ENCODE measurements around the gene KRTAP5-1.
A peak's percentile ranks its signal among the peaks of the same experiment; 100 is the strongest.

The KRTAP5-1 gene

GRCh38 chr11:1558775-1559110 lies 26.3 kb downstream of the KRTAP5-1 start:
- no peak for DNase-seq

DNA sequence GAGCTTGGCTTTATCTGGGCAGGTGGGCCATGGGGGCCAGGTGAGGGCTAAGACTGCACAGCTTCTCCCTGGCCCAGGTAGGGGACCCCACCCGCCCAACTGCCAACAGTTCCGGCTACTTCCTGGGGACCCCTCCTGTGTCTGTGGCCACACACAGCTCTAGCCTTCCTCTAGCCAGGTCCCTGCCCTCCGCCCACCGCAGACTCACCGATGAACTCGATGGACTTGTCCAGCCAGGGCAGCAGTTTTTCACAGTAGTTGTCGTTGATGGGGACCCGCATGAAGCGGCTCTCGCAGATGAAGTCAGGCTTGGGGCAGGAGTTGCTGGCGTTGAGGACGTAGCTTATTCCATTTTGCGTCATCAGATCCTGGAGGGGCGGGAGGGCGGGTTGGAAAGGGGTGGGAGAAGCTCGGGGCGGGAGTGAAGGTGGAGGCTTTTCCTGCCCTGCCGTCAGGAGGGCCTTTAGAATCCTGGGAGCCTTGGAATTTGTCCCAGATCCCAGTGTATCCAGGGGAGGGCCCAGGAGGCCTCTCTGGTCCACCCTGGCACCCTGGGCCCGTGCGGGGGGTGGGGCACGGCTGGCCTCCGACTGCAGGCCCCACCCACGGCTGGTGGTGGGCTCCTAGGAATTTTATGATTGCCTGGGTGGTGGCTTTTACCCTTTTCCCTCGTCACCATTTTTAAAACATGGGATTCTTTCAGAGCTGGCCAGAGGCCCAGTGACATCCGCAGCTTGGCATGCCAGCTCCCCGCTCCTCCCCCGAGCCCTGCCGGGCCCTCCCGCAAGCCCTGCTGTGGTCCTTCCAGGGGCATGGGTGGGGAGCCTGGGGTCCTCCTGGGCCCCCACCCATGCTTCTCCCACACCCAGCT lies 26.9 kb downstream of the KRTAP5-1 start:
- no peak for DNase-seq

- no peak for DNase-seq
Measured at GRCh38 chr11:1557051-1557884, 27.8 kb downstream of the KRTAP5-1 start.

DNA sequence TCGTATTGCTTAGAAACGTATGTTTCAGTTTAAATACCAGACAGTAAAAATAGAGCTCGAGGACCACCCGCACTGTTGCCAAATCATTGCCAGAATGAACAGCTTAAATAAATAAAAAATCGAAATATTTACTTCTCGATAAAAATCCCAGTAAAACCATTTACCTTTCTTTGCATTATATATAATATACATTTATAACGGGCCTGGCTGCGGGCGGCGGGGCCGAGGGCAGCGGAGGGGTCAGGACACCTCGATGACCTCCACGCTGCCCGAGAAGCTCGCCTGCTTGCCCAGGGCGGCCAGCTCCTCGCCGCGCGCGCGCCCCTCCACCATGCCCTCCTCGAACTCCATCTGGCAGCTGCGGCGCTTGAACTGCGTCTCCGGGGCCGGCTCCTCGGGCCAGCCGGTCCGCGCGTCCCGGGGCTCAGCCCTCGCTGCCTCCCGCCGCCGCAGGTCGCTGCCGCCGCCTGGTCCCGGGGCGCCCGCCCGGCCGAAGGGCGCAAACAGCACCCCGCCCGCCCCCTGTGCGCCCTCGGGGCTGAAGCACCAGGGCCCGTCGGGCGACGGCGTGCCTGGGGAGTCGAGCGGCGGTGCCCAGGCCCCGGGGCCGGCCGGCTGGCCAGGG lies 28.7 kb downstream of the KRTAP5-1 start:
- DNase-seq: no peak

GRCh38 chr11:1555713-1556153 lies 29.4 kb downstream of the KRTAP5-1 start:
- DNase-seq: no peak

DNA sequence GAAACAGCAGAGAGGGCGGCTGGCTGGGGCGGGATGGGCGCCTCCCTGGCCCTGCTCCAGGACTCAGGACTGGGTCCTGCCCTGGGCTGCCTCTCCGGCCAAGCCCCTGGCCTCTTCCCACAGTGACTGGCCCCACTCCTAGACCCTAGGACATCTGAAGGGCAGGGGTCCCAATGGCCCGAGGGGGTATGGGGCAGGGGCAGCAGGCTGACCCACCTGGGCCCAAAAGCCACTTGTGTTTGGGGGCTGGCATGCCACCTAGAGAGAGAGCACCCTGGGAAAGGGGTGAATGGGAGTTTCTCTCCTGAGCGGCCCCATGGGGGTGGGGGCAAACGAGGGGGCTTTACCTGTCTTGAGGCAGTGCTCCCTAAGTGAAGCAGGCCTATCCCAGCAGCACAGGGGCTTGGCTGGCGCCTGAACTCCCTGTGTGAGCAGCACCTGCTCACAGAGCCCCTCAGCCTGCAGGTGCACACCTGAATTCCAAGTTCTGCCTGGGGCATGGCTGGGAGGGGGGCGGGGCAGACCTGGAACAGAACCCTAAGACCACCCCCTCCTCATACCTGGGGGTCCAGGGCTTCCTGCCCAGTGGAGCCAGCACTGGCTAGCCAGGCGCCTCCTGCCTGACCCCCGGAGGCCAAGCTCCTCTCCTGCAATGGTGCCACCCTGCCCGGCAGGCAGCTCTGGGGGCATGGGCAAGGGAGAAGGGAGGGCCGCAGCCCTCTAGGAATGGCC lies 29.9 kb downstream of the KRTAP5-1 start:
- DNase-seq: no peak

- no peak for DNase-seq
Measured at GRCh38 chr11:1553808-1554594, 31.1 kb downstream of the KRTAP5-1 start.

- peak; percentile 8 for DNase-seq
Measured at GRCh38 chr11:1549338-1550330, 35.4 kb downstream of the KRTAP5-1 start.

DNA sequence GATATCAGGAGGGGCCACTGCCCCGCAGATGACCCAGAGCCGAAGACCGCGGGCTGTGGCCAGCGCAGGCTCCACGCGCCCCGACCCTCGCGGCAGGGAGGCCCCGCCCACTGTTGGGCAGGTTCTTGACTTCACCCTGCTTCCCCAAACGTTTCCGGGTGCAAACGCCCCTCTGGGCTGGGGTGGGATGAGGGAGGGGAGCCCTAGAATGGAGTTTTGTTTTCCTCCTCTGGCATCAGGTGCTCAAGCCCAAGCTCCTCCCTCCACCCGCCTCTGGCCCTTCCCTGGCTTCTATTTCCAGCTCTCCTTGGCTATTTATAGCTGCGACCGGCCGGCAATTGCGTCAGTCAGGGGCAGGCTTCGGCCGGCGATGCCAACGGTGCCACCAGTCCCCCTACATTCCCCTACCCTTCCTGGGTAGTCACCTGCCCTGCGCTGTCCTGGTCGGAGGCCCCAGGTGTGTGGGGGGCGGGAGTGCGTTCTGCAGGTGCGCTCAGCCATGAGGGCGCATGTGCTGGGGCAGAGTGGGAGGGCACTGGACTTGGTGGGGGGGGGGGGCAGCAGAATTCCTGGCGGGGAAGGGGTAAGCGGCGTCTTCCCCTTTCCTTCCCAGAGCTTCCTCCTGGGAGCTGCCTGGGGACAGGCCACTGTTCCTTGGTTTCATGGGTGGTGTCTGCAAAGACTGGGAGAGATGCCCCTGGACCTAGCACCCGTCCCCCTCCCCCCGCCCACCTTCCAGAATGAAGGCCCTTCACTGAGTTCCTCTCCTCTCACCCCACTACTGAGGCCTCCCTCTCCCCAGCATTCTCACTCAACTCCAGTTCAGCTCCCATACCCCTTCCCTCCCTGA lies 36.6 kb downstream of the KRTAP5-1 start:
- peak; percentile 13 for DNase-seq

DNA sequence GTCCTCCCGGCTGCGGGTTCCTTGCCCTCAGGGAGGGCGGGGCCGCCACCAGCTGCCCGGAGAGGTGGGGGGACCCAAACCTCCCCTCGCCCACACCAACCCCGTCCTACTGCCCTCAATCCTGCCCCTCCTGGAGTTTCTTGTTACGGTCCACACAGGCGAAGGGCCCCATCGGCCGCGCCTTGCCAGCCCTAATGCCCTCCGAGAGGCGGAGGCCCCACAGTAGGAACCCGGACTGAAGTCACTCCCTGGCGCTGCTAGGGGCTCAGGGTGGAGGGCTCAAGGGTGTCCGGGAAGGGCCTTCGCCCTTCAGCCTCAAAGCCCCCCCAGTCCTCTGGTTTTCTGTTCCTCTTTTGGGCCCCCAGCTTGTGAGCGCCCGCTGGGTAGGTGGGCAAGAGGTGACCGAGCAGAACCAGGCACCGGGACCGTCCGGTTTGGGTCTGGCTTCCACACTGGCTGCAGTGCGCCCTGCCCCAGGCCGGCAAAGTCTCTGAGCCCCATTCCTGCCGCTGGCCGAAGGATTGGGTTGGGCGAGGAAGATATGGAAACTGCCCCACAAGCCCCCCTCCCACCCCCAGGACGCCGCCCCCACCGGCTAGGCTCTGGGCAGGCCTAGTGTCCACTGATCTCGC lies 37.5 kb downstream of the KRTAP5-1 start:
- peak; percentile 13 for DNase-seq

DNA sequence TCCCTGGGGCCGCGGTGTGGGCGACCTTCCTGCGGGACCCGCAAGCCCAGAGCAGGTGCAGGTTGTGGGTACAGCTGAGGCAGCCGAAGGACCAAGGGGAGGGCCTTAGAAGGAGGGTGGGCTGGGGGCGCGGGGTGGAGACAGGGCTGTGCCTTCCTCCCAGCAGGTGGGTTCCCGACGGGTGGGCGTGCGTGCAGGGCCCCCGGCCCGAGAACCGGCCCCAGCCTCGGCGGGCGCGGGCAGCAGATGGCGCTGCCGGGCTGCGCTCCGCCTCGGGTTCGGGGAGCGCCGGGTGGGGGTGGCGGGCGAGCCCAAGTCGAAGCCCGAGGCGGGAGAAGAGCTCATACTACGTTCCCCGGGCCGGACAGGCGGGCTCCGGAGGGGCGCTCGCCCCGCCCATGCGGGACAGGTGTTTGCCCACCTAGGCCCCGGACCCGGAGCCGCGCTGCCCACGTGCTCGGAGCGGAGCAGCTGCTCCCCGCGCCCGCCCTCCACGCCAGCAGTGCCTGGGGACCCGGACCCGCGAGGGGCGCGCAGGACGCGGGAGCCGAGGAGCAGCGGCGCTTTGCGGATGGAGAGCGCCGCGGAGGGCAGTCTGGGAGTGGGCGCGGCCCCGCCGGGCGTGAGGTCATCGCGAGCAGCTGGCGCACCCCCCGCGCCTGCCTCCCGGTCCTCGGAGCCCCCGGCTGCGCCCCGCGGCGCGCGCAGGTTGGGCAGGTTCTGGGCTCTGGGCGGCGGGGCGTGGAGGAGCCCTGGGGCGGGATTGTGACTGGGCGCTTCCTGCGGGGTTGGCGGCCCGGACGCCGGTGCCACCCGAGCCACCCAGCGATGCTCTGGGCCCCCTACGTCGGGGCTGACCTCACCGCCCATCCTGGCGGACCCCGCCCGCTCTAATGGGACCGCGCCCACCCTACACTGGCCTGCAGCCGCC lies 38.3 kb downstream of the KRTAP5-1 start:
- peak; percentile 54 for DNase-seq

DNA sequence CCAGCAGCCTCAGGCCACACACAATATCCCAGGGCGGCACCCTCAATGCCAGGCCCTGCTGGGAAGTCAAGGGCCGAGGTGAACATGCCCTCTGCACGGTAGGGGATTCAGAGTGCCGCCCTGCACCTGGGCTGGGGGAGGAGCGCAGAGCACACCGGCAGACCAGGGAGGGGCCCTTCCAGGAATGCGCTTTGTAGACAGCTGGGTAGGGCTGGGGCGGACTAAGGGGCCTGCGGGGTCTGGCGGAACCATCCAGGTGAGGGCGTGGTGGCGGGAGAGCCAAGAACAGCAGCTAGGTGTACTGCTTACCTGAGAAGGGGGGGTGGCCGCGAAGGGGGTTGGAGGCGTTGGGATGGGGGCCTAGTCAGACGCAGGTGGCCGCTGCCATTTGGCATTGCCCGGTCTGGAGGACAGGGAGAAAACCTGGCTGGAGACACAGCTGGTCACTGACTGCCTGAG lies 39.0 kb downstream of the KRTAP5-1 start:
- no peak for DNase-seq

GRCh38 chr11:1545432-1545831 lies 39.7 kb downstream of the KRTAP5-1 start:
- no peak for DNase-seq

- no peak for DNase-seq
Measured at GRCh38 chr11:1544536-1544935, 40.5 kb downstream of the KRTAP5-1 start.

DNA sequence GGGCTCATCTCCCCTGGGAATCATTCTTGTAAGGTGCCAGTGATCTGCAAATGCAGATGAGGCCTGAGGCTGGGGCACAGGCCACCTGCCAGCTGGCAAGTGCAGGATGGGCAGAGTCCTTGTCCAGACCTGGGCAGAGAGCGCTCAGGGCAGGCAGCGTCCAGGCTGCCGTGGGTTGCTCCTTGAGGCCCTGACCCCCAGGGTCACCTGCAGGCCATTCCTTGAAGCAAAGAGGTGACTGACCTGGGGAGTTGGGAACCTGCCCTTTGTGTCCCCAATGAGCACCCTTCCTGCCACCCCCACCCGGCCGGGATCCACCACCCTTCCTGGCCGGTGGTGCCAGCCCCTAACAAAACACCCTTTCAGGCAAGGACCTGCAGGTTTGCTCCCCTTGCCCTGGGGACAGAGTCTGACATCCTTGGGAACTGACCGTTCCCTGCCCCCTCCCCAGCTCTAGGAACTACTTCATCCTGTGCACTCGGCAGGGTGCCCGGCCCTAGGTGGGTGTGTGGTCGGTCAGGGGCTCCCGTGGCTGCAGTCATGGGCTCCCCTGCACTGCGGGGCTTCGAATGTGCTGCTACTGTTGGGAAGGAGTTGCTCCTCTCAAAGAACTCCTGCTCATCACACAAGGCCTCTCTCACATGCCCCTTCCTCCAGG lies 41.3 kb downstream of the KRTAP5-1 start:
- no peak for DNase-seq

DNA sequence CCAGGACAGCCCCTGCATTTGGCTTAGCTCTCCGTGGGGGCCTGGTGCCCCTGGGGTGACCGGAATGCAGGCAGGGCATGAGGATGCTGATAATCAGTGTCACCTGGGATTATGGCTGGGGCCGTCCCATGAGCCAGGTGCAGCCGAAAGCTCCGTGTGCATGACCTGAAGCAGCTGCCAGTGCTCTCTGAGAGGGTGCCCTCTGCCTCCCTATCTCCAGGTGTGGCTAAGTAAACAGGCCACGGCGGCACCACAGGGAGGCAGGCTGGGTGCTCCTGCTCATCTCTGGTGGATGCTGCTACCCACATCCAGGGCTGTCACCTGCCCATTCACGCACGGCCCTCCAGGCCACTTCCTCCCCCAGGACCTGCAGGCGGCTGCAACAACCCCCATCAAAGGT lies 42.8 kb downstream of the KRTAP5-1 start:
- DNase-seq: no peak

GRCh38 chr11:1541474-1542204 lies 43.4 kb downstream of the KRTAP5-1 start:
- DNase-seq: no peak
